Measurements from ENCODE around the gene TSHZ2.
"Not testable (repeated sequence)": the region's sequence is repeated elsewhere in the genome, so short reads cannot be mapped to it uniquely, and the experiment has no call there.

Gene TSHZ2

DNA sequence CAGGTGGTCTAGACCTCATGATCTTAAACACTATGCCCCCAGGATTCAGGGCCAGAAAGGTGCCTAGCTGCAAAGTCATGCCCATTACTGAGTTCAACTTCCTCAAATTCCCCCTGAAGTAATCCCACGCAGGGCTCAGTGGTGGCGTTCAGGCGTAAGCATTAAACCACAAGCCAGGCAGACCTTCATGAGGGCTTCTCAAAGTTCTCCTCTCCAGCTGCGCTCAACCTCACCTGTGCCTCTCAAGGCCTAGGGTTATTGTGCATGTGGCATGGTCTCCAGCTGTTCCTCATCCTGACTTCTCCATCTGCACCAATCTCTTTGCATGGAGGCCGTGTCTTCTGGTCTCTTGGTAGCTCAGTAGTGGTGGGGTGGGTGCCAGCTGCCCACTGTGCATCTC lies 113.6 kb downstream of the TSHZ2 start:
- no peak for DNase-seq (ENCODE audit: low spot score)

DNA sequence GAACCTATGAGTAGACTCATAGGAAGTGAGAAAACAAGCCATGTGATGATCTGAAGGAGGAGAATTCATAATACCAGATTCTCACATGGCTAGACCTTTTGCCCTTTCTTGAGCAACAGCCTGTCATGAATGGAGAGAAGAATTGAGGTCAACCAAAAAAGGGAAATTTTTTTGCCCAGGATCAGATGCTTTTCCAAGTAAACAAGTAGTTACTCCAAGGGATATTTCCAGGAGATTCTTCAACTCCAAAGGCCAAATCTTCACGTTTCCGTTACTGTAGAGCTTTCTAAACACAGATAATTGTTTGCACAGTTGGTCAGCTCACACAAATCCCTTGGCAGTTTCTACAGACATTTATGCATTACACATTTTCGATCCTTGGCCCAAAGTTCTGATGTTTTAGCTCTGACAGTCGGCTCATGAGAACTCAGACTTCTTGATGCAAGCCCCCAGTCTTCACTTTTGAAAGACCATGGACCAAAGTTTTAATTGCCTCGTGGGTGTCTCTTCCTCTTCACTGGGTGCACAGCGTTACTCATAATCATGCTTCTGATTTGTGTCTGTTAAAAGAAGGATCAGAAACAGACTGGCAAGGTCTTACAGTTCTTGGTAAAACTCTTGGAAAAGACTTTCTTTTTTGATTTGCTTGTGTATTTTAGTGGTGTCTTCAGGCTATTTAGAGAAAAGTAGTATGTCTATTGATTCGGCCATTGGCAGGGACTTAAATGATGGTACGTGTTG lies 115.0 kb downstream of the TSHZ2 start:
- no peak for DNase-seq (ENCODE audit: low spot score)

DNA sequence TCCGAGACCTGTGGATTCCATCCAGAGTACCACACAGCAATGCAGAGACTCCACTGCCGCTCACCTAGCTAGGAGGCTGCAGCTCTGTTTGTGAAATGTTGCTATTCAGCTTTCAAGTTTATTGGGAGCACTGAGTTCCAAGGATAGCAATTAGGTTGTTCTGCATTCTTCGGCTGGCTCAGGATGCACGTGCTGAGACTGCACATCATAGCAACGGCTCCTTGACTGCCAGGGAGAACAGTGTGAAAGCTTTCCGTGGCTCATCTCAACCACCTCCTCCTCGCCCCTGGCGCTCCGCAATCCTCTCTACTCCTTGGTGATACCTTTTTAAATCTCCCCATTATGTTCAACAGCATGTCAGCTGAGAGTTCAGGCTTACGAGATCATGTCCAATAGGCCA lies 116.6 kb downstream of the TSHZ2 start:
- no peak for DNase-seq (ENCODE audit: low spot score)

DNA sequence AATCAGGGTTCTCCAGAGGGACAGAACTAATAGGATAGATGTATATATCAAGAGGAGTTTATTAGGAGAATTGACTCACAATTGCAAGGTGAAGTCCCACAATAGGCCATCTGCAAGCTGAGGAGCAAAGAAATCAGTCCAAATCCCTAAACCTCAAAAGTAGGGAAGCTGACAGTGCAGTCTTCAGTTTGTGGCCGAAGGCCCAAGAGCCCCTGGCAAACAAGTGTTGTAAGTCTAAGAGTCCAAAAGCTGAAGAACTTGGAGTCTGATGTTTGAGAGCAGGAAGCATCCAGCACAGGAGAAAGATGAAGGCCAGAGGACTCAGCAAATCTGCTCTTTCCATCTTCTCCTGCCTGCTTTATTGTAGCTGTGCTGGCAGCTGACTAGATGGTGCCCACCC lies 117.7 kb downstream of the TSHZ2 start:
- DNase-seq (ENCODE audit: low spot score) = not testable (repeated sequence)

DNA sequence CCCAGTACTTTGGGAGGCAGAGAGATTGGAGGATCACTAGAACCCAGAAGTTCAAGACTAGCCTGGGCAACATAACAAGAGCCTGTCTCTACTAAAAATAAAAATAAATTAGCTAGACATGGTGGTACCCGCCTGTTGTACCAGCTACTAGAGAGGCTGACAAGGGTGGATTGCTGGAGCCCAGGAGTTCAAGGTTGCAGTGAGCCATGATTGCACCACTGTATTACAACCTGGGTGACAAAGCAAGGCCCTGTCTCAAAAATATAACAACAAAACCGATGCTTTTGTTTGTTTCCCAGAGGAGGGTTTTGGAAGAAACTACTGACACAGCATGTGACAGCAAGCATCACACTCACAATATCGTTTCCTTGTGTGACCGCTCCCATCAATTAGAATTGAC lies 119.6 kb downstream of the TSHZ2 start:
- no peak for DNase-seq (ENCODE audit: low spot score)

DNA sequence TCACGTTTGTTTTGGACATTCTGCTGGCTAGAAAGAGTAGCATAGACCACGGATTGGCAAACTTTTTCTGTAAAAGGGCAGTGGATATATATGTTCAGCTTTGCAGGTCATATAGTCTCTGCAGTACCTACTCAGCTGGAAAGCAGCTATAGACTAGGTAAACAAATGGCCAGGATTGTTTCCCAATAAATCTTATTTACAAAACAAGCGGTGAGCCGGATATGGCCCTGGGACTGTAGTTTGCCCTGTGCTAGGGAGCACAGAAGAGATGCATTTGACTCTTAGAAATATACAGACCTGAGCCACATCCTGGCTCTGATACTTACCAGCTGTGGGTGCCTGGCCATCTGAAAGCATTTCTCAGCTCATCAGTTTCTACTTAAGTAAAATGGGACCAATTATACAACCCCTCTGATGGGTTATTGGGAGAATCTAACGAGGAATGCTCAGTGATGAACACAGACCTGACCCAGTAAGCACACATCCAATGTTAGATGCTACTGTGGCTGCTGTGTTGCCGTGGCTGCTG lies 120.7 kb downstream of the TSHZ2 start:
- no peak for DNase-seq (ENCODE audit: low spot score)

DNA sequence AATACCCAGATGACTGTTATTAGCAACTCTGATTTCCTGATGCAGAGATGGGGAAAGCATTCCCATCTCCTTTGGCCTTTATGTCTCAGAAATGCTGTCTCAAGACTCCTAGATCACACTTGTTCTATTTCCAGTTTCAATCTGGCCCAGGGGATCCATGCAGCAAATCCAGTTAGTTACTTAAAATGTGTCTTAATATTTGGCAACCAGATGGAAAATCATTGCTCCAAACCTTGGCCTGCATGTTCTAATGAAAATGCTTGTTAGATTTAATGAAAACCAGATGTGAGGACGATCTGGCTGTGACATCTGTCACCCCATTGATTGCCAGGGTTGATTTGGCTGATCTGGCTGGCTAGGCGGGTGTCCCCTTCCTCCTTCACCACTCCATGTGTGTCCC lies 125.2 kb downstream of the TSHZ2 start:
- no peak for DNase-seq (ENCODE audit: low spot score)

DNA sequence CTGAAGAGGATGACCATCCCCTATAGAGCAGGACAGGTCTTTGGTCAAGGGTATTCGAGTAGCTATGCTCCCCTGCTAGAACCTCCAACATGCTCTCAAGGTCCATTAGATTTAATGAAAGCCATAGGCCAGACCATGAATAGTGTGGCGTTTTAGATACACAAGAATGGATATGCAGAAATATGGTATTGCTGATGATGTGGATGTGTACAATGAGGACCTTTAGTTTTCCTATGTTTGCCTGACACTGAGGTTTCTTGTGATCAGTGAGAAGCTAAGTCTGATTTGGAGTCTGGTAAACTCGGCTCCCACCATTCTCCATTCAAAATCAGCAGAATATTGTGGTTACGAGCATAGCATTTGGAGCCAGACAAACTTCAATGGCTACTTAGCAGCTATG lies 125.6 kb downstream of the TSHZ2 start:
- no peak for DNase-seq (ENCODE audit: low spot score)

DNA sequence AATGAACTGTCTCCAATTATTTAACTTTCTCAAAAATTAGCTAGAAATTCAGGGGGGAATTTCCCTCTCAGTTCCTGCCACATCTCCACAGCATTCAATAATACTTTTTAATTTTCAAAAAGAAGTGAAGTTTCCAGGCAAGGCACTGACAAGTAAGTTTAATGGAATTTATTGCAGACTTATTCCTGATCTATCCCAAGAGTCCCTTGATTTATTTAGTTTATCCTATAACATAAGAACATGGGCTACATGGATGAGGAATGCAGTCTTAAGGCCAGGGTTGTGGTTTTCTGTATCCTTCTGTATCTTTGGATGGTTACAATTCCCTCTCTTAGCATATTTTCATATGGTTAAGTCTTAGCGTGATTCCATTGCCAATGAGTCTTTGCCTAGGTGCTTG lies 126.5 kb downstream of the TSHZ2 start:
- DNase-seq (ENCODE audit: low spot score) = no peak

DNA sequence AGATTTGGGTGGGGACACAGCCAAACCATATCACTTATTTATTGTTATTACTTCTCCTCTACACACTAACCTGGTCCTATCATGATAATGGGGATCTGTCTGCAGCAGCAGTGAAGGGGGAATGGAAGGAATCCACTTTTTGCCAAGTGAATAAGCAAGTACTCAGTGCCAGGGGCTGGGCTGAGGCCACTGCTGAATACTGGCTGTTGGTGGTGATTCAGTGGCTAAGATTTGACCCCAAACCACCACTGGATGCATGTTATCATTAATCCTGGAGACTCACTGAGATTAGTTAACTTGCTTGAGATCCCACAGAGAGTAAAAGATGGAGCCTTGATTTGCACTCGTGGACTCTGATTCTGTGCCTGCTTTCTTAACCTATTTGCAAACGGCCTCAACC lies 127.7 kb downstream of the TSHZ2 start:
- DNase-seq (ENCODE audit: low spot score) = no peak

DNA sequence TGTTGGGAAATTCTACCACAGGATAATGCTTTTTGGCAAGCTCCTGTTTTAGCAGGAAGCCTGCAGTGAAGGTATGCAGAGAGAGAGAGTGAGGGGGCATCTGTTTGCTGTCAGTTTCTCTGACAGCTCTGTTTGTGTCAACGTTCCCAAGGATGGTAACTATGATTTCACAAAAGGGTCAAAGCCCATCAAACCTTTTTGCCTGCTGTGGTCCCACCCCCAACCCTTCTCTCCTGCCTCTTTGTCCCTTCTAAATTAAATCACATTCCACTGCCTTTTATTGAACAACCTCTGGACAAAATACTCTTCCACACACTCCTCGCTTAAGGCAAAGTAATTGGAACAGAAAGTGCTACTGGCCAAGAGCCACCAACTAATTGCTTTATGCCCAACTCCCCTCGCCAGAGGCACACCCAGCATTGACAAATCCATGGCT lies 128.3 kb downstream of the TSHZ2 start:
- DNase-seq (ENCODE audit: low spot score) = no peak

DNA sequence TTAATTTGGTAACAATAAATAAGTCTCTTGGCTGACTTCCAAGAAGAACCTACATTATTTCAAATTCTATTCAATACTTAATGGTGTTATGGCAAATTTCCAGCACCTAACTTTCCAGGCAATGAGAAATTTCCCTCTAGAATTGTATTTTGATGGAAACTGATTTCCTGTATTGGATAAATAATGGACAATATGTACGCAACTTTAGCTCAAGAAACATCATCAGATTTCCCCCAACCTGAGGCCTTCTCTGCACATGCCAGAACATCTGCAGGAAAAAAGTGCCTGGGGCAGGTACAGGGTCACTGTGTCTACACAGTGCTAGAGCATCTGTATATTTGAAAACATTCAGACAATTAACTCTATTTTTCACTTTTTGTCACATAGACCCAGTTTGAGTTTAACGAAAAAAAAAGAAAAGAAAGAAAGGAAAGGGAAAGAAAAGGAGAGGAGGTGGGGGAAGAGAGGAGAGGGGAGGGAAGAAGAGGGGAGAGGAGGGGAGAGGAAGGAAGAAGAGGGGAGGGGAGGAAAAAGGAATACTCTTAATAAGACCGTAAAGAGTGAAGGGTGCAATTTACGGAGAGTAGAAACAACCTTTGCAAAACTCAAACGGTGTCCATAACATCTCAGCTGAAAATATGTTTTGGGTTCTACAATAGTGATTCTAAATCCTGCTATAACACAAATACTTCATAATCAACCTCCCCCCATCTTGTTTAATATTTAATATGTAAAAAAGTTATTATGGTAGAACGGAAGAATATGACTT lies 130.0 kb downstream of the TSHZ2 start:
- DNase-seq (ENCODE audit: low spot score) = no peak

DNA sequence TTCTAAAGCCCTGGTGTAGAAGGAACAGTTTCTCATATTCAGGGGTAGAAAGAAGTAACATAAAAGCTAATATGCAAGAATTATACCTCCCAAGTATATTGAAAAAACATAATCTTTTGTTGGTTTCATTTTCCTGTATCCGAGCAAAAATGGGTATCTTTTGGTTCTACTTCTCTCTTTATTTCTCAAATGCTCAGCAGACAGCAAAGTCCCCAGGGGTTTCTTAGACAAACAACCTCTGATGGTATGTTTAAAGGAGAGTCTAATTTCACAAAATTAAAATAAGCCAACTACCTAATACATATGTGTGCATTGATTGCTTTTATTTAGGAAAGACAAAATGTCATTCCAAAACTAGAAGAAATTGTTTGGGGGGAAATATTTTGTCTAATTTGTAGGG lies 131.0 kb downstream of the TSHZ2 start:
- DNase-seq (ENCODE audit: low spot score) = no peak

DNA sequence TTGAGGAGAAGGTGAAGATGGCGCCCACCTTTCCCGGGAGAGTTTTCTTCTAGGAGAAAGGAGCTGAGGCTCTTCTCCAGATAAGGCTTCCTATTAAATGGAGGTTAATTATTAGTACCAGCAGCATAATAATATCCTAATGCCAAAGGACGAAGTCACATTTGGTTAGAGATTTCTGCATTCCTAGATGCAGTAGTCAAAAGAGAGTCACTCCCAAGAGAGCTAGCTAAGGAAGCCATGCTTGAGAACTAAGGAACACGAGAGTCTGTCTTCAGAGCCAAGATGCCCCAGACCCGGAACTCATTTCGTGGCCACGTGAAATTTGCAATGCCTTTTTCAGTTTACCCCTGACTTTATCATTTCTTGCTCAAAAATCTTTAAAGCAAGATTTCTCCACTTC lies 132.7 kb downstream of the TSHZ2 start:
- DNase-seq (ENCODE audit: low spot score) = no peak

DNA sequence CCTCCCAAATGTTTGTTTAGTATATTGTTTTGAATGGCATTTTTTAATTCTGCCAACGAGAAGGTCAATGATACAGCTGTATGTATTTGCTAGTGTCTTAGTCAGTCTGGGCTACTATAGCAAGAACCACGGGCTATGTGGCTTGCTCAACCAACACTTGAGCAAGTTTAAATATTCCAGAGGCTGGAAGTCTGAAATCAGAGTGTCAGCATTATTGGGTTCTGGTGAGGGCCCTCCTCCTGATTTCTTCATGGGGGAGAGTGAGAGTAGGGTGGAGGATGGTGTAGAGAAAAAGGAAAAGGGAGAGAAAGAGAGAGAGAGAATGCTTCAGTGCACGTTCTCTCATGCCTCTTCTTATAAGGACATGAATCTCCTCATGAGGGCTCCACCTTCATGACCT lies 144.6 kb downstream of the TSHZ2 start:
- no peak for DNase-seq (ENCODE audit: low spot score)

DNA sequence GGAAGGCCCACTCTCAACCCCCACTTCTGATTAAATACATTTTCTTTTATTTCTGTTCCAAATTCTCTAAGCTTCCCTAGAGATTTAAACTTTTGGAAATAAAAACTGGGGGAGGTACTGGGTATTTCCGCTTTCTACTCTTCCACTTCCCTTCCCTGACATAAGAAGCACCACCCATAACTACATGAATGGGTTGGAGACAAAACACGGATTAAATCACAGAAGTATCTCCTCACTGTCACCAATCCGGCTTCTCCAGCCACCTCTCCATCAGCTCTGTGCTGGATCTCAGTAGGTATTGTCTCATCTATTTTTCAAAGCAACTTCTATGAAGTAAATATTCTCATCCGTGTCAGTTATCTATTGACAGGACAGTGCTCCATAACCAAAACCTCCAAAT lies 150.7 kb downstream of the TSHZ2 start:
- DNase-seq (ENCODE audit: low spot score) = no peak

DNA sequence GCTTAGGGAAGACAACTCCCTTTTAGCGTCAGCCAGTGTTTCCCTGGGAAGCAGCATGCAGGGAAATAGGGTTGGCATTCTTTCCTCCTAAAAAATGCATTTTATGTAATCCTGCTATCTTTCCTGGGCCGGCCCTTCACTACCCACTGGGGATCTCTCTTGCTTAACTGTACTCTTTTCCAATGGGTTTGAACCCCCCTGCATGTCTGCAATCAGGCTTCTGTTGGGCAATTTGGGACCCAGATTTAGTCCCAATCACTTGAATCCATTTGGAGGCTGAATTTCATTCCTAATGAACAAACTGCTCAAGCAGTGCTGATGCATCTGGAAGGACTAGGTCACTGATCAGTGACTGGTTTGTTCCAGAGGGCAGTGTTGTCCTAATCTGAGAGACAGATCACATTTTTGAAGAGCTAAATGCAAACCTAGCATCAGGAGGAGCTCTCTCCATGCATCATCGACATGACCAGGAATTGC lies 152.0 kb downstream of the TSHZ2 start:
- DNase-seq (ENCODE audit: low spot score) = no peak

DNA sequence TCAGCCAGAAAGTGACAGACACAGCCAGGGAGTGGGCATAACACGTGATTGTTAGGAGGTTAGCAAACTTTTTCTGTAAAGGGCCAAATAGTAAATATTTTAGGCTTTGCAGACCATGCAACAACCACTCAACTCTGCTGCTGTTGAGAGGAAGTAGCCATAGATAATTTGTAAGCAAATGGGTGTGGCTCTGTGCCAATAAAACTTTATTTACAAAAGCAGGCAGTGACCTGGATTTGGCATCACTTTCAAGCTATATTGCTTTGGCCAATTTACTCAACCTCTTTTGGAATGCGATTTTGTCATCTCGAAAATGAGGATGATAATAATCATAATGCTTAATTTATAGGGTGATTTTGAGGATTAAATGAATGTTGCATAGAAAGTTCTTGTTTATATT lies 152.6 kb downstream of the TSHZ2 start:
- DNase-seq (ENCODE audit: low spot score) = no peak

DNA sequence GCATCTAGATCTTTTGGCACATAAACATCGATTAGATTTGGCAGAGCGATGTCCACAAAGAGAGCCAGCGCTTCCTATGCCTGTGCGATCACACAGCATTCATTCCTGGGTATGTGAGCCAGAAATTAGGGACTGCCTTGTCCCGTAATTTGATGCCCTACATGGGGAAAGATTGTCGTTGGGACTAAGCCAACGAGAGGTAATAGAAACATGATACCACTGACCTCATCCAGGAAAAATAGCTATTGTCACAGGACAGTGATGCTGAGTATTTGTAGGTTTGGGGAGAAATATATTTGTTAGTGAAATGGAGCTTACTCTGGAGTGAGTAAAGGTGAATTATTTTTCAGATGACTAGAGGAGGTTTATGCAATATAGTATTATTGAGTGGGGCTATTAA lies 154.0 kb downstream of the TSHZ2 start:
- no peak for DNase-seq (ENCODE audit: low spot score)

DNA sequence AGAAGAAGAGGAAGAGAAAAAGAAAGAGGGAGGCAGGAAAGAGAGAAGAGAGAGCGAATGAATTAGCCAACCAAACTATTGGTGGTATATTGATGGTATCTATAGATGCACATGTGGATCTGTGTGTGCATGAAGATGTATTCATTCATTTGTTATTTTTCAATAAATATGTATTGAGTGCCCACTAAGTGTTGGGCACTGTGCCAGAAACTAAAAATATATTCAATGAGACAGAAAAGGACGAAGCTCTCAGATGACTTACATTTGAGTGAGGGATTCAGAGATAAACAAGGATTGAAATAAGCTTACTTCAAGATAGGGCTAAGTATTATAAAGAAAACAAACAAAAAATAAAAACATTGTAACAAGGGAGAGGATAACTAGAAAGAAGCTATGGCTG lies 154.9 kb downstream of the TSHZ2 start:
- DNase-seq (ENCODE audit: low spot score) = no peak

DNA sequence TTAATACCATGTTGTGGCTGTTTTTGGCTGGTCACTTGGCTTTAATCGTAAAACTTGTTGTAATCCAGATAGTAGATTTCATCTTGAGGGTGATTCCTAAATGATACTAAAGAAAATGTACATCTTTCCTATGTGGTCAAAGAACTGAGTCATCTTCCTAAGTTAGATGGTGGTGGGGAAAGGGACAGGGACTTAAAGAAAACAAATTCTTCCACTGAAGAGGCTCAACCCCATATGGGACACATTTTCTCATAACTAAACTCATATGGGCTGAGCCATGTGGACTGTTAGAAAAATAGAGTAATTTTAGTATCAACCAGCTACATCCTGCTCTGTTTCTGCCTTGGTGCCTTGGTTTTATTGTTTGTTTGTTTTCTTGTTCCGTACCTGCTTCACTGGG lies 155.8 kb downstream of the TSHZ2 start:
- DNase-seq (ENCODE audit: low spot score) = no peak

DNA sequence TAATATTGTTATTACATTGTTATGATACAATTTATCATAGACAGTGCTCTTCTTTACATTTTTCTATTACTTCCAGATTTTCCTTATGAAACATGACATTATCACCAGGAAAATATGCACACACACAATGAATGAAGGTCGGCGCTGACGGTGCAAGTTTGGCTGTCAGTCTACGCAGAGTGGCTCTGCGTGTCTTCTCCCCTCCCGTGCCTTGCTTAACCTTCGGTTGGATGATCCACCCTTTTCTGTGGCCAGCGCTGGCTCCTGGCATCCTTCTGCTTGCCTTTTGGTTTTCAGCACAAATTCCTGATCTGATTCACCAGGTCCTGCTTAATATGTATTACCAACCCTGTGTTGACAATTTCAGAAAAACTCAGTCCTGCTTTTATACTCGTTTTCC lies 157.4 kb downstream of the TSHZ2 start:
- DNase-seq (ENCODE audit: low spot score) = no peak

DNA sequence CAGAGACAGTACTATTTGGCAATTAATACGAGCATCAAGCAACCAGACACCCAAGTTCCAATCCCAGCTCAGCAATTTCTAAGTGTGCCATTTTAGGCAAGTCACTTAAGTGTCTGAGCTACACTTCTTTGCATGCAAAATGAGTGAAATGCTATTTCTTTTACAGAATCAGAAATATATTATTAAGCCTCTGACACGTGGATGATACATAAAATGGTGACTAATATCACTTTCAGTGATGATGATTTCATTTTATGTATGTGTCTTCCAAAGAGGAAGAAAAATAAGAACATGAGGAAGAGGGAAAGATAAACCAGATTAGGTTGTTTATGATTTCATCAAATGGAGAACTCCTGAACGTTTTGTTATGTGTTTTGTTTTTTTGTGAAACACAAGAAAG lies 158.6 kb downstream of the TSHZ2 start:
- DNase-seq (ENCODE audit: low spot score) = no peak

All from HuH-7.5 (cell line).